Glutamatergic neuron (in vitro differentiated cells): Measurements from ENCODE around the gene FGF1. TPM values are rescaled to one million over a fixed set of nuclear protein-coding genes. Genes with fewer than 3 reads are reported as not detected.

Experiments
- DNase-seq: peaks from one replicate; pipeline ENCODE4 v3.0.0; 2022
- H3K27ac Mint-ChIP-seq: one replicate; pipeline ENCODE4 v1.8.0; 2020; ENCODE audit warnings: mild to moderate bottlenecking, mixed read lengths, inconsistent platforms; ENCODE audit not compliant: unreplicated experiment
- H3K27me3 Mint-ChIP-seq: one replicate; pipeline ENCODE4 v1.8.0; 2020; ENCODE audit warnings: mild to moderate bottlenecking, moderate library complexity, mixed read lengths, inconsistent platforms; ENCODE audit not compliant: unreplicated experiment
- H3K36me3 Mint-ChIP-seq: one replicate; pipeline ENCODE4 v1.8.0; 2020; ENCODE audit warnings: mild to moderate bottlenecking, mixed read lengths, inconsistent platforms; ENCODE audit not compliant: unreplicated experiment
- H3K4me1 Mint-ChIP-seq: one replicate; pipeline ENCODE4 v1.8.0; 2020; ENCODE audit warnings: mild to moderate bottlenecking, low read depth, mixed read lengths, inconsistent platforms; ENCODE audit not compliant: unreplicated experiment
- H3K4me3 Mint-ChIP-seq: one replicate; pipeline ENCODE4 v1.8.0; 2020; ENCODE audit warnings: mild to moderate bottlenecking, mixed read lengths, inconsistent platforms; ENCODE audit not compliant: unreplicated experiment
- H3K9me3 Mint-ChIP-seq: one replicate; pipeline ENCODE4 v1.8.0; 2020; ENCODE audit warnings: mild to moderate bottlenecking, moderate library complexity, mixed read lengths, inconsistent platforms; ENCODE audit not compliant: unreplicated experiment
- CTCF ChIP-seq: fragments of 200-600 bp; sonication (generic); IDR thresholded peaks from one replicate; pipeline ENCODE4 v1.5.0; 2021; ENCODE audit not compliant: partially characterized antibody, unreplicated experiment
- total RNA-seq: library from RNA; stranded (reverse); fragmentation: NEBNext Ultra II Directional; extraction: Animal tissue kit (Norgen Biotek cat#: 25700); gene quantifications from one replicate; pipeline ENCODE4 v1.2.1, GENCODE V29; 2021; ENCODE audit not compliant: unreplicated experiment

FGF1 gene
- total RNA-seq, 1 donor from 2014 or later, result not detected

GRCh38 chr5:142688281-142688989 lies 2.5 kb upstream of the FGF1 start:
- peak overlapping the region; percentile 69 for H3K27ac Mint-ChIP-seq
- no peak for DNase-seq
- peaks cover 44% of the 10 kb centered on the region for H3K4me1 Mint-ChIP-seq

GRCh38 chr5:142686968-142687367 lies 1.1 kb upstream of the FGF1 start:
- Mint-ChIP-seq H3K27ac (no peak overlapping the region), H3K27me3 (peaks cover 2% of the 10 kb centered on the region), H3K36me3 (no peaks in the 10 kb centered on the region), H3K4me1 (peaks cover 44% of the 10 kb centered on the region), H3K4me3 (no peak overlapping the region), H3K9me3 (peaks cover 2% of the 10 kb centered on the region)
- DNase-seq, result no peak
- TF ChIP-seq CTCF, result no peak

More at GRCh38 chr5:142688281-142688989, 2.5 kb upstream of the FGF1 start:
- Mint-ChIP-seq H3K36me3 (no peaks in the 10 kb centered on the region), H3K4me3 (peak overlapping the region; percentile 3), H3K9me3 (peaks cover 2% of the 10 kb centered on the region), H3K27me3 (peaks cover 2% of the 10 kb centered on the region)
- no peak for TF ChIP-seq CTCF

GRCh38 chr5:142686210-142686734 lies 382 bp upstream of the FGF1 start:
- Mint-ChIP-seq H3K4me3 (no peak overlapping the region), H3K9me3 (peaks cover 2% of the 10 kb centered on the region), H3K4me1 (peaks cover 44% of the 10 kb centered on the region), H3K36me3 (no peaks in the 10 kb centered on the region), H3K27me3 (peaks cover 3% of the 10 kb centered on the region), H3K27ac (no peak overlapping the region)
- TF ChIP-seq CTCF, result no peak
- no peak for DNase-seq

- no peak overlapping the region for H3K27ac Mint-ChIP-seq
- H3K4me1 Mint-ChIP-seq, result peaks cover 44% of the 10 kb centered on the region
- DNase-seq, result no peak
- H3K9me3 Mint-ChIP-seq, result peaks cover 4% of the 10 kb centered on the region
- H3K4me3 Mint-ChIP-seq, result no peak overlapping the region
- H3K27me3 Mint-ChIP-seq, result peaks cover 3% of the 10 kb centered on the region
- H3K36me3 Mint-ChIP-seq, result no peaks in the 10 kb centered on the region
- no peak for TF ChIP-seq CTCF
Measured at GRCh38 chr5:142684508-142685041, 1.3 kb downstream of the FGF1 start.
